ENCODE data around the gene ADAMTS18. TPM values are rescaled to one million over a fixed set of nuclear protein-coding genes. Genes with fewer than 3 reads are reported as not detected.

ADAMTS18 gene
- total and polyA plus RNA-seq, 7 donors: 0.04 to 0.16 TPM; not detected in 5

GRCh38 chr16:77324729-77325128 lies 110.1 kb downstream of the ADAMTS18 start:
- 39 to 66% methylated on average over 3 of the region's 3 CpGs for WGBS, 2 donors
- peaks cover 0 to 14% (median 3%) of the 10 kb centered on the region in 4 donors for H3K4me1 ChIP-seq
- H3K36me3 ChIP-seq: no peaks in the 10 kb centered on the region
- no peaks in the 10 kb centered on the region for H3K27me3 ChIP-seq
- no peak overlapping the region for H3K27ac ChIP-seq
- DNase-seq: no peak
- H3K9me3 ChIP-seq: no peaks in the 10 kb centered on the region
- no peak overlapping the region for H3K4me3 ChIP-seq
- intact Hi-C loops (cut with DNase I): no loop called here
- TF ChIP-seq POLR2A (IDR thresholded peaks at IDR 0.05): no peak
- no peak for TF ChIP-seq POLR2AphosphoS5 (IDR thresholded peaks at IDR 0.05)
- no peak for TF ChIP-seq CTCF (IDR thresholded peaks at IDR 0.05)
- TF ChIP-seq EP300 (IDR thresholded peaks at IDR 0.05): no peak

- DNase-seq: no peak
- H3K4me3 ChIP-seq: no peak overlapping the region
- no peak for TF ChIP-seq EP300 (IDR thresholded peaks at IDR 0.05)
- TF ChIP-seq POLR2AphosphoS5 (IDR thresholded peaks at IDR 0.05): no peak
- TF ChIP-seq CTCF (IDR thresholded peaks at IDR 0.05): no peak
- no peak for TF ChIP-seq POLR2A (IDR thresholded peaks at IDR 0.05)
- H3K4me1 ChIP-seq: peaks cover 0 to 10% (median under 1%) of the 10 kb centered on the region in 4 donors
- H3K27me3 ChIP-seq: no peaks in the 10 kb centered on the region
- intact Hi-C loops (cut with DNase I): no loop called here
- no peaks in the 10 kb centered on the region for H3K36me3 ChIP-seq
- 10 to 16% methylated on average over 2 of the region's 2 CpGs for WGBS, 2 donors
- no peaks in the 10 kb centered on the region for H3K9me3 ChIP-seq
- H3K27ac ChIP-seq: no peak overlapping the region
Measured at GRCh38 chr16:77323695-77324094, 111.1 kb downstream of the ADAMTS18 start.

- intact Hi-C loops (cut with DNase I): no loop called here
- no peak for DNase-seq
- H3K4me1 ChIP-seq: peaks cover 0 to under 1% (median 0%) of the 10 kb centered on the region in 4 donors
- H3K27ac ChIP-seq: no peak overlapping the region
- H3K36me3 ChIP-seq: no peaks in the 10 kb centered on the region
- WGBS, 2 donors: 8 to 51% methylated on average over 2 of the region's 2 CpGs
- TF ChIP-seq EP300 (IDR thresholded peaks at IDR 0.05): no peak
- no peak for TF ChIP-seq CTCF (IDR thresholded peaks at IDR 0.05)
- TF ChIP-seq POLR2AphosphoS5 (IDR thresholded peaks at IDR 0.05): no peak
- TF ChIP-seq POLR2A (IDR thresholded peaks at IDR 0.05): no peak
- H3K4me3 ChIP-seq: no peak overlapping the region
- H3K27me3 ChIP-seq: no peaks in the 10 kb centered on the region
- H3K9me3 ChIP-seq: no peaks in the 10 kb centered on the region
Measured at GRCh38 chr16:77322757-77323156, 112.1 kb downstream of the ADAMTS18 start.

GRCh38 chr16:77317059-77317458 lies 117.8 kb downstream of the ADAMTS18 start:
- intact Hi-C loops (cut with DNase I): no loop called here
- TF ChIP-seq POLR2AphosphoS5 (IDR thresholded peaks at IDR 0.05) (no peak), EP300 (IDR thresholded peaks at IDR 0.05) (no peak), CTCF (IDR thresholded peaks at IDR 0.05) (no peak), POLR2A (IDR thresholded peaks at IDR 0.05) (no peak)
- H3K36me3 ChIP-seq: no peaks in the 10 kb centered on the region
- WGBS, 2 donors: 70 to 88% methylated on average over 2 of the region's 2 CpGs
- H3K27me3 ChIP-seq: no peaks in the 10 kb centered on the region
- no peaks in the 10 kb centered on the region for H3K9me3 ChIP-seq
- no peak overlapping the region for H3K27ac ChIP-seq
- DNase-seq: no peak
- H3K4me1 ChIP-seq: no peaks in the 10 kb centered on the region
- H3K4me3 ChIP-seq: no peak overlapping the region

GRCh38 chr16:77310877-77311276 lies 124.0 kb downstream of the ADAMTS18 start:
- intact Hi-C loops (cut with DNase I): no loop called here
- 46 to 65% methylated on average over 1 of the region's 1 CpG for WGBS, 2 donors

More at GRCh38 chr16:77310877-77311276, 124.0 kb downstream of the ADAMTS18 start:
- Histone ChIP-seq H3K36me3 (no peaks in the 10 kb centered on the region), H3K27ac (no peak overlapping the region), H3K4me3 (no peak overlapping the region), H3K4me1 (no peaks in the 10 kb centered on the region), H3K27me3 (no peaks in the 10 kb centered on the region), H3K9me3 (no peaks in the 10 kb centered on the region)
- DNase-seq: no peak
- no peak for TF ChIP-seq CTCF (IDR thresholded peaks at IDR 0.05)
- TF ChIP-seq POLR2AphosphoS5 (IDR thresholded peaks at IDR 0.05): no peak
- TF ChIP-seq EP300 (IDR thresholded peaks at IDR 0.05): no peak
- no peak for TF ChIP-seq POLR2A (IDR thresholded peaks at IDR 0.05)

Data from sigmoid colon (tissue), 7 donors.